ENCODE measurements around the gene ACACA.

GRCh38 chr17:37234106-37234505, 172.5 kb downstream of the ACACA start:
- TF ChIP-seq CTCF (IDR thresholded peaks at IDR 0.05; ENCODE audit: low read depth, low read length, poor library complexity, severe bottlenecking) = no peak
- TF ChIP-seq EZH2phosphoT487 (IDR thresholded peaks at IDR 0.05; ENCODE audit: borderline replicate concordance, low read length) = no peak

All from DOHH2 (cell line).